ENCODE data around the gene COX20. TPM values are rescaled to one million over a fixed set of nuclear protein-coding genes. Genes with fewer than 3 reads are reported as not detected.
A peak's percentile ranks its signal among the peaks of the same experiment; 100 is the strongest.

Gene COX20
- total and polyA plus RNA-seq, 2 of the 13 experiments (the other 11 are each of a cell fraction or from before 2014, with no cell fraction given) = 34.4 to 95.8 TPM

GRCh38 chr1:244862699-244863490 lies 27.4 kb downstream of the COX20 start (continued):
- TF ChIP-seq ZNF574 (CRISPR knock-in tag; IDR thresholded peaks at IDR 0.05) (peak; percentile 47; the same call in 1 of the 2 replicates), ZKSCAN1 (IDR thresholded peaks at IDR 0.05; ENCODE audit: low read length) (no peak), ARID5B (CRISPR knock-in tag; IDR thresholded peaks at IDR 0.05) (0 out of 2 replicates have a peak, but pooled peaks have one; percentile 27), ZMAT3 (CRISPR knock-in tag; conservative IDR thresholded peaks at IDR 0.05) (no peak), NFATC3 (CRISPR knock-in tag; IDR thresholded peaks at IDR 0.05) (no peak), ELF3 (CRISPR knock-in tag; IDR thresholded peaks at IDR 0.05) (peak; percentile 45), ZNF3 (CRISPR knock-in tag; IDR thresholded peaks at IDR 0.05) (no peak), ZNF777 (CRISPR knock-in tag; IDR thresholded peaks at IDR 0.05) (peak; percentile 48; the same call in 1 of the 2 replicates), NKX3-1 (CRISPR knock-in tag; IDR thresholded peaks at IDR 0.05) (0 out of 2 replicates have a peak, but pooled peaks have one; percentile 12), GABPA (IDR thresholded peaks at IDR 0.05; ENCODE audit: low read depth, low read length) (peak; percentile 70), GABPA (CRISPR knock-in tag; IDR thresholded peaks at IDR 0.05; ENCODE audit: low read depth) (peak; percentile 89), ZHX2 (IDR thresholded peaks at IDR 0.05; ENCODE audit: low read depth) (no peak), ZHX2 (CRISPR knock-in tag; IDR thresholded peaks at IDR 0.05; ENCODE audit: borderline replicate concordance) (0 out of 2 replicates have a peak, but pooled peaks have one; percentile 16)
- TF ChIP-seq, protein P1, sequence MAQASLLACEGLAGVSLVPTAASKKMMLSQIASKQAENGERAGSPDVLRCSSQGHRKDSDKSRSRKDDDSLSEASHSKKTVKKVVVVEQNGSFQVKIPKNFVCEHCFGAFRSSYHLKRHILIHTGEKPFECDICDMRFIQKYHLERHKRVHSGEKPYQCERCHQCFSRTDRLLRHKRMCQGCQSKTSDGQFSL (CRISPR knock-in tag; IDR thresholded peaks at IDR 0.05) = peak; percentile 51; the same call in 1 of the 2 replicates
- TF ChIP-seq, protein P2, sequence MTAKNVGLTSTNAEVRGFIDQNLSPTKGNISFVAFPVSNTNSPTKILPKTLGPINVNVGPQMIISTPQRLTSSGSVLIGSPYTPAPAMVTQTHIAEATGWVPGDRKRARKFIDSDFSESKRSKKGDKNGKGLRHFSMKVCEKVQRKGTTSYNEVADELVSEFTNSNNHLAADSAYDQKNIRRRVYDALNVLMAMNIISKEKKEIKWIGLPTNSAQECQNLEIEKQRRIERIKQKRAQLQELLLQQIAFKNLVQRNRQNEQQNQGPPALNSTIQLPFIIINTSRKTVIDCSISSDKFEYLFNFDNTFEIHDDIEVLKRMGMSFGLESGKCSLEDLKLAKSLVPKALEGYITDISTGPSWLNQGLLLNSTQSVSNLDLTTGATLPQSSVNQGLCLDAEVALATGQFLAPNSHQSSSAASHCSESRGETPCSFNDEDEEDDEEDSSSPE (CRISPR knock-in tag; IDR thresholded peaks at IDR 0.05) = peak; percentile 89

All from HepG2 (cell line).